HG02852 (cell line): Measurements from ENCODE around the gene LCN15.
A peak's percentile ranks its signal among the peaks of the same experiment; 100 is the strongest.
"Not testable (repeated sequence)": the region's sequence is repeated elsewhere in the genome, so short reads cannot be mapped to it uniquely, and the experiment has no call there.

ENCODE experiments used
- ATAC-seq: cut with Tn5 transposase; IDR thresholded peaks from one replicate; pipeline ENCODE4 v1.9.1; 2021; ENCODE audit warnings: mild to moderate bottlenecking, moderate library complexity; ENCODE audit not compliant: unreplicated experiment

LCN15 gene, protein sequence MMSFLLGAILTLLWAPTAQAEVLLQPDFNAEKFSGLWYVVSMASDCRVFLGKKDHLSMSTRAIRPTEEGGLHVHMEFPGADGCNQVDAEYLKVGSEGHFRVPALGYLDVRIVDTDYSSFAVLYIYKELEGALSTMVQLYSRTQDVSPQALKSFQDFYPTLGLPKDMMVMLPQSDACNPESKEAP

DNA sequence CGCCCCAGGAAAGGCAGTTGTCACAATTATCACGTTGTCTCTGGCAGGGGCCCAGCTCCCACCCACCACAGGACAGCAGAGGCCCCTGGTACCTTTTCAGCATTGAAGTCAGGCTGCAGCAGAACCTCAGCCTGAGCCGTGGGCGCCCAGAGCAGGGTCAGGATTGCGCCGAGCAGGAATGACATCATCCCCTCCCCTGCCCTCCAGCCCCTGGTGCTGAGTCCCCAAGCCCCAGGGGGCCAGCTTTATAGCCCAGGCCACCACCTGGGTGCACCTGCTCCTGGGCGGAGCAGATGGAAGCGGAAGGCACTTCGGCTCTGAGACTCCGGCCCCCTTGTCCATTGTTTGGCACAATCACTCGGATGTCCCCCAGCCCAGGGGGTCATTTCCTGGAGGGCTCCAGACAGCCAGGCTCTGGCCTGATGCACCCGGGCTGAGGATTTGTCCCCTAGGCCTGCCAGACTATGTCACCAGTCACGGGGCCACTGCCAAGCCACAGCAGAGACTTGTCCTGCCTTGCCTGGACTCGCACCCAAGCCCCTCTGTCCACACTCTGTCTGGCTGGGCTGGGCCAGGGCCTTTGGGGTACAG, at the start of gene LCN15:
Gene LCN15 (minus strand): TSS at position 218 of the 591 bp plus-strand sequence. CDS start 30 bp downstream, at position 188.
- ATAC-seq, result no peak

DNA sequence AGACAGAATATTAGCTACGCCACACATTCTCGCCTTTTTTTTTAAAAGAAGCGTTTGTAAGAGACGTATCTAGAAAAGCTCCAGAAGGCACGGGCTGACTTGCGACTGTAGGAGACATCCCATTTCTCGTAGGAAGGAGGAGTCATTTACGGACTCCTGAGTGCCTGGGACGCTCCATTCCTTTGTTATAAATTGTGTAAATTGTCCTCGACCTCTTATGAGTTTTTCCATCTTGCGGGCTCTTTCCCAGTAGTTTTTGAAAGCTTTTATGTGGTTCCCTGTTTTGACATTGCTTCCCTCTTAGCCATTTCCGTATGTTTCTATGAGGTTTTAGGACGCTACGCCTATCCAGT, 44.5 kb upstream of the LCN15 start:
- no peak for ATAC-seq

DNA sequence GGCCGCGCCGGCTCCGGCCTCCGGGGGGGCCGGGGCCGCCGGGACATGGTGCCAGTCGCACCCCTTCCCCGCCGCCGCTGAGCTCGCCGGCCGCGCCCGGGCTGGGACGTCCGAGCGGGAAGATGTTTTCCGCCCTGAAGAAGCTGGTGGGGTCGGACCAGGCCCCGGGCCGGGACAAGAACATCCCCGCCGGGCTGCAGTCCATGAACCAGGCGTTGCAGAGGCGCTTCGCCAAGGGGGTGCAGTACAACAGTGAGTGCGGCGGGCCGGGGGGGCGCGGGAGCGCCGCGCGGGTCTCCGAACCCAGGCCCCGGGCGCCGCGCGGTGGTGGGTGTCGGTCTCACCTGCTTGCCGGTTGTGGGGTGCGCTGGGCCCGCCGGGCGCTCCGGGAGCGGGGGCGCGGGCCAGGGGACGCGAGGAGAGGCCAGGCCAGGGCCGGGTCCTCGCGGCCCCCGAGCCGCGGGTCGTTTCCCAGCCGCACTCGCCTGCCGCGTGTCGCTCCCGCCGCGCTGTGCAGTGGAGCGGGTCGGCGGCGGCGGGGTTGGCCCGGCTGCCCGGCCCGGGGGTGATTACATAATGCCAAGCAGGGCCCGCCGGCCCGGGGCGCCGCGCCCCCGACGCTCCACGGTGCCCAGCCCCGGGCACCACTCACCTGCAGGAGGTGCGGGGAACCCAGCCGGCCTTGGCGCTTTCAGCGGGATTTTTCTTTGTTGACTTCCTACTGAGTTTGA, 43.9 kb upstream of the LCN15 start:
- ATAC-seq, result peak; percentile 36

DNA sequence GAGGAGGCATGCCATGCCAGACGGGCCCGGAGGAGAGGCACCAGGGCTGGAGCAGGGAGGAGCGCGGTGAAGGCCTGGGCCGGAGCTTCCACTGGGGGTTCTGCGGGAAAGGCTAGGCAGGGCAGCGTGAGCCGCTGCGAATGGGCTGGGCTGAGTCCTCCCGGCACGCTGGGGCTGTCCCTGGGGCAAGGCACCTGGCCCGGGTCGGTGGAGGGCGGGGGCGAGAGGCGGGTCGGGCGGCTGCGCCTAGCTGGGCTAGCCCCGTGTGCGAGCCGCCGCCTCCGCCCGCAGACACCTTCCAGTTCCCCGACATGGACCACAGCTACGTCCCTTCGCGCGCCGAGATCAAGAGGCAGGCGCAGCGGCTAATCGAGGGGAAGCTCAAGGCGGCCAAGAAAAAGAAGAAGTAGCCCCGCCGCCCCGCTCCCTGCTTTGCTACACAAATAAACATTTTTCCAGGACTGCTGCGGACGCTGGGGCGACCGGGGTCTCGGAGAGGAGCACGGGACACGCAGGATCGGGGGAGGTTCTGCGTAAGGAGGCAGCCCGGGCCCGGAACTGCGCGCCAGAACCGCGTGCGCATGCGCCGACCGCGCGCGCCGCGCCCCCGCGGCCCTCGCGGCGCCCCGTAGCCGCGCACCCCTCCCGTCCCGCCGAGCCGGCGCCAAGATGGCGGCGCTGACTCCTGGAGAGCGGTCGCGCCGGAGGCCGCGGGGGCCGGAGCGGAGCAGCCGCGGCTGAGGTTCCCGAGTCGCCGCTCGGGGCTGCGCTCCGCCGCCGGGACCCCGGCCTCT, 43.2 kb upstream of the LCN15 start, which contains the start of gene RABL6:
Gene RABL6 (plus strand): TSS at position 668 of the 794 bp plus-strand sequence. CDS start 249 bp downstream, outside the sequence.
- peak; percentile 79 for ATAC-seq

DNA sequence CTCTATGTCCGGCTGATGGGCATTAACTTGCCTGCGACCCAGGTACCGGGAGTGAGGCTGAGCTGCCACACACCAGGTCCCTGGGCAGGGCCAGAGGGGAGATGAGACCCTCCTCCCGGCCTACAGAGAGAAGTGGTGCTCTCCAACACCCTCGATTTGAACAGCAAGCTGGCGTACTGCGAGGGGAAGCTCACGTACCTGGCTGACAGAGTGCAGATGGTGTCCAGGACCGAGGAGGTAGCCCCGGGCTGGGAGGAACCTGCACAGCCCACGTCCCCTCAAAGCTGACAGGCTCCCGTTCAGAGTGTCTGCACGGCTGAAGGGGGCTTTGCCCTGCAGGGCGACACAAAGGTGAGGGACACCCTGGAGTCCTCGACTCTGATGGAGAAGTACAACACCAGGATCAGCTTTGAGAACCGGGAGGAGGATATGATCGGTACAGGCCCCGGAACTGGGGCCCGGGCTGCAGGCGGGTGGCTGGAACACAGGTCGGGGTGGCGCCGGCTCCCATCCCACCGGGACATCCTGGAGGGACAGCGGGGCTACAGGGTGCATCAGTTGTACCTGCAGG, 42.4 kb upstream of the LCN15 start:
- no peak for ATAC-seq

DNA sequence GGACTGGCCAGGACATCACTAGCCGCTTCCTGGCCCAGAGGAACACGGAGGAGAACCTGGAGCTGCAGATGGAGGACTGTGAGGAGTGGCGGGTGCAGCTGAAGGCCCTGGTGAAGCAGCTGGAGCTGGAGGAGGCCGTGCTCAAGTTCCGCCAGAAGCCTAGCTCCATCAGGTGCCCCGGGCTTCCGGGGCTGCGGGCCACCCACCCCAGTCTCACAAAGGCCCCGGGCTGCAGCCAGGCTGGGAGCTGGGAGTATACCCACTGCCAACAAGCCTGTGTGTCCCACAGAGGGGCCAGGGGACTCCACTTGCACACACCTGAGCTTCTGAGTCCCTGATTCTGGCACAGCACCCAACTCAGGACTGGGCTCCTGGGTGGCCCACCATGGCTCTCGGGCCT, 41.7 kb upstream of the LCN15 start:
- no peak for ATAC-seq

DNA sequence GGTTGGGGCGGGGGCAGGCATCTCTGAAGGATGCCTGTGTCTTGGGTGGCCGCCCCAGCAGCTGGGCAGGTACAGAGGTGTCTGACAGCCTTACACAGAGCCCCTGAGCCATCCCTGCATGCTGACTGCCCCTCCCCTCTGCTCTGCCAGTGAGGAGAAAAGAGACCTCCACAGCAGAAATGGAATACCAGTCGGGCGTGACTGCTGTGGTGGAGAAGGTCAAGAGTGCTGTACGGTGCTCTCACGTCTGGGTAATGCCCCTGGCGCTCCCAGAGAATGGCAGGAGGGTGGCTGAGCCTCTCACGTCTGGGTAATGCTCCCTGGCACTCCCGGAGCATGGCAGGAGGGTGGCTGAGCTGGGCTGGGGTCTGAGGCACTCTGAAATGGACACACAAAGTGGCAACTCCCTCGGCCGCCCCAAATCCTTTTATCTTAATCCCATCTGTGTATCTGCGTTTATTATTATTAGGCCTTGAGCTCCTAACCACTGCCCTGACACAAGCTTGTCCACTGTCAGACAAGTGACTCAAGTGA, 41.0 kb upstream of the LCN15 start:
- no peak for ATAC-seq

DNA sequence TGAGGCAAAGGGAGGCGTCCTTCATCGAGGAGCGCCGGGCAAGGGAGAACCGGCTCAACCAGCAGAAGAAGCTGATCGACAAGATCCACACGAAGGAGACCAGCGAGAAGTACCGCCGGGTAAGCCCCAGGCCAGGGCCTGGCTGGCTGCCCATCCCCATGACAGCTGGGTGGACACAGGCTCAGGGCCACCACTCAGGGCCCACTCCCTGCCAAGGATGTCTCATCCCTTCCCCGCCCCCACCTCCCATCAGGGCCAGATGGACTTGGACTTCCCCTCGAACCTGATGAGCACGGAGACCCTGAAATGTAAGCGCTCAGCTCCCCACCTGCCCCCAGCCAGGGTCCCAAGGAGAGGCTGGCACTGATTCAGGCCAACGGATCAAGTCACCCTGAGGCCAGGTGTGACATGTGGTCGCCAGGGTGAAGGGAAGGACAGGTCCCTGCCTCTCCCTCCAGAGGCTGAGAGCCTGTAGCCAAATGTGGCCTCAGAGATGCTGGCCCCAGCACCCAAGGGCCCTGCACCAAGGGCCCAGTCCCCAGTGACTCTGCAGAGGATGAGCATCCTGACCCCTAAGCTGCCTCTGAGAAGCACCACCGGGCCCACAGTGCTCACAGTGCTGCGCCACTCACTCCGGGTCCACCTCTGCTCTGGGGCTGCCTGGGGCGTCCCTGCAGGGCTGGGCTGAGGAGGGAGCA, 40.3 kb upstream of the LCN15 start:
- ATAC-seq, result no peak

DNA sequence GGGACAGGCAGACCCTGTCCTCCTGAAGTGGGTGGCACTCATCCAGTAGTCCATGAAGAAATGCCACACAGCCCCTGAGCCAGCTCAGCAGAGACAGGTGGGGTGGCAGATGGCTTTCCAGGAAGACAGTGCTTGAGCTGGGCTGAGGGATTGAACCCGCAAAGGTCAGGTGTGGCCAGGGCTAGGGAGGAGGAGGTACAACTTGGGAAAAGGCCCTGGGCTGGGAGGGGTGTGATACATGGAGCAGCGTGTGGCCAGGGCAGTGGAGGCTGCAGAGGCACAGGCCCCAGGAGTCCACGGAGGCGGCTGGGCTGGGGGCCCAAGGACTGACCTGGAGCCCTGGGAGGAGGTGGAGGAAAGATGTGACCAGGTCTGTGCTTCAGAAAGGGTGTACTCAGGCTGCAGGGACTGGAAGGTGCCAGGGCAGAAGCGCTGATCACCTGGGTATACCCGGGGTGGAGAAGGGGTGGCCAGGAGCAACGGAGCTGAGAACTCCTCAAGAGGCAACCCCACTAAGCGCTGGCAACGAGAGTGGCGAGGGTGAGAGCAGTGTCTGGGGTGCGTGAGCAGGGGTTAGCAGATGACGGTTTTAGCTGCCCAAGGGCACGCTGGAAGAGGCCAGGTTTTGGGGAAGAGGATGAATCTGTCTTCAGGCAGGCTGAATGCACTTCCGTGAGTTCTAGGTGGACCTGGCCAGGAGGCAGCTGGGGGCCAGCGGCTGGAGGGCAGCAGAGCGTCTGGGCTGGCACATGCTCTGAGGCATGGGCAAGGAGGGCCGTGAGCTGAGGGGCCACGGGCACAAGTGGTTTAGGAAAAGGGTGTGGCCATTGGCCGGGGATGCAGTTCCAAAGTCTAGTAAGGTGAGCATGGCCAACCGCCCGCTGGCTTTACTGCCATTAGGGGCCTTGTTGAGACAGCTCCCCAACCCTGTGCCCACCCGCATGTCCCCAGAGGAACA, 39.5 kb upstream of the LCN15 start:
- ATAC-seq, result no peak

DNA sequence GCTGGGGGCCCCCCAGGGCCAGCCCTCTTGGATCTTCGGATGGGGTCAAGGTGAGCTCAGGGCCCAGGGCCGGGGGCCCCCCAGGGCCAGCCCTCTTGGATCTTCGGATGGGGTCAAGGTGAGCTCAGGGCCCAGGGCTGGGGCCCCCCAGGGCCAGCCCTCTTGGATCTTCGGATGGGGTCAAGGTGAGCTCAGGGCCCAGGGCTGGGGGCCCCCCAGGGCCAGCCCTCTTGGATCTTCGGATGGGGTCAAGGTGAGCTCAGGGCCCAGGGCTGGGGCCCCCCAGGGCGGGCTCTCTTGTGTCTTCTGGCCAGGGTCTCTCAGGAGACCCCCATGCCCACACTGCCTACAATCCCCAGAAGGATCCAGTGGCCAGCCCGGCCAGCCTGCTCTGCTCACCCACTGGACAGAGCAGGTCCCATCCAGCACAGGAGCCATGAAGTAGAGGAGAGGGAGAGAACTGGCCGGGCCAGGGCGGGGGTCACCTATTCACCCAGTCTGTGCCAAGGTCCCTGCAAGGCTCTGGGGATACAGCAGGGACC, 38.8 kb upstream of the LCN15 start:
- not testable (repeated sequence) for ATAC-seq

DNA sequence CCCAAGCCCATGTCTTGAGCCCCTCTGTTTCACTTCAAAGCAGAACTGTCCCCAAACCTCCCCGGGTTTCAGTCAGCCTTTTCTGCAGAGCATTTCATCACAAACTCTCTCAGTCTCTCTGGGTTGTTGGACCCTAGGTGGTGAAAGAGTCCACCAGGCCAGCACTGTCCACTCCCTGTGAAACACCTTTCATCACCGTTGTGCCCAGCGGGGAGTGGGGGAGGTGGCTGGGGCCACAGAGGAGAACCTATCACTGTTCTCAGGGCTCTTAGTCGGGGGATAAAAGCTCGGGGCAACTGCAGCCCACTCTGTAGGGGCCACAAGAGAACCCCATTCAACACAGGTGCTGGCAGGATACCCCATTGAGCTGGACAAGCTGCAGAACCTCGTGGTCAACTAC, 38.0 kb upstream of the LCN15 start:
- no peak for ATAC-seq

DNA sequence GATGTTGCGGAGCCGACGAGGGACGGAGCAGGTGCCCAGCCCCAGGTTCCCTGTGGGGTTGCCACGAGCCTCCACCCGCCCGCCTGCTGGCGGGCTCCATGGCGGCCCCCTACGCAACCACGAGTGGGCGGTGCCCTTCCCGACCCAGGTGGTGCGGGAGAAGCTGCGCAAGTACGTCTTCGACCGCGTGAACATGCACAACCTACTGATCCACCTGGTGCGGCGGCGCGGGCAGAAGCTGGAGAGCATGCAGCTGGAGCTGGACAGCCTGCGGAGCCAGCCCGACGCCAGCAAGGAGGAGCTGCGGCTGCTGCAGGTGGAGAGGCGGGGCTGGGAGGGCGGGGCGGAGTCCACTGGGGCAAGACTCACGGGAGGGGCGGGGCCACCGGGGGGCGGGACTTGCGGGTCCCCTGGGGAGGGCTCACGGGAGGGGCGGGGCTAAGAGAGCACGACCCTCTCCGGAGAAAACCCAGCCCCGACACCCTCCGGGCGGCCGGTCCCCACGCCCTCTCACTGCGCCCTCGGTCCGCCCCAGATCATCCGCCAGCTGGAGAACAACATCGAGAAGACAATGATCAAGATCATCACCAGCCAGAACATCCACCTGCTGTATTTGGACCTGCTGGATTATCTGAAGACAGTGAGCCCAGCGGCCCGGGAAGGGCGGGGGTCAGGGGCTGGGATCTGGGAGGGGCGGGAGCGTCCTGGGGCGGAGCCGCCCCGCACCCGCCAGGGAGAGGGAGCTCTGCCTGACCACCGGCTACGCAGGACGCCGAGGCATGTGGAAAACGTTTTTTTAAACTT, 35.7 kb upstream of the LCN15 start:
- no peak for ATAC-seq

DNA sequence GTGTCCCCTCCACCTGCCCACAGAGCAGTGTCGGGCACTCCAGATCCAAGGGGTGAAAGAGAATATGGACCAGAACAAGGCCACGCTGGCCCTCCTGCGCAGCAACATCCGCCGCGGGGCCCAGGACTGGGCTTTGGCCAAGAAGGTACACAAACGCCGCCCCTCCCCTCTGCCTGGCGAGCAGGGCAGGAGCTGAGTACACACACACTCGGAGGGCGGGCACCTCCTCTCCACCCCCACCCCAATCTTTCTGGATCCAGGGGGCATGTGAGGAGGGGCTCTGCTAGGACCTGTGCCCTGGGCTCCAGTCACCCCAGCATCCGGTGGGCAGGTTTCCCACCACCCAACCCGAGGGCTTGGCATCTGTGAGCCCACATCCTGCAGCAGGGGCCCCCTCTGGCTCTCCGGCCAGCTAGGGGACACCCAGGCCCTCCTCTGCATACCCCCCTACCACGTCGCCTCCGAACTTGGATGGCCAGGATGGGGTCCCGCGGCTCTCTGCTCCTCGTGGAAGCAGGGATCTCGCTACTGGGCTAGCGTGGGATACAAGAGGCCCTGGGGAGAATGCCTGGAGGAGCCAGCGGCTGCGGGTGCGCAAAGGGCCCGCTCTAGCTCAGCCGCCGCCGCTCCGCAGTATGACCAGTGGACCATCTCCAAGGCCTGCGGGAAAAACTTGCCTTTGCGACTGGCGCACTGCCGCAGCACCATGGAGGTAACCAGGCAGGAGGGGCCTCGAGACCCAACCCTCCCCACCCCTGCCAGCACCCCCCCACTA, 34.9 kb upstream of the LCN15 start:
- no peak for ATAC-seq

DNA sequence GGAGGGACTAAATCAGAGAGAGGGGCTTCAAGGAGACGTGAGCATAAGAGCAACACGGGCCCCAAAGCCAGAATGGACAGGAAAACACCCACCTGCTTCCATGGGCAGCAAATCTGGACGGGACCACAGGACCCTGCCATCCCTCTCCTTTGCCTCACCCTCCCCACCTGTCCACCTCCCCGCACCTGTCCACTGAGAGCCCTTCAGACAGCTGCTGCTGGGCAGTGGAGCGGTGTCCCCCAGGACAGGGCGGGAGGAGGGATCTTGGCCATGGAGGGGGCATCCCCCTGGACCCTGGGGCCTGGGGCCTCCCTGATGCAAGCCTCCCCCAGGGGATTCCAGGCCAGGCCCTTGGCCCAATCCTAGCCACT, 34.4 kb upstream of the LCN15 start:
- no peak for ATAC-seq

DNA sequence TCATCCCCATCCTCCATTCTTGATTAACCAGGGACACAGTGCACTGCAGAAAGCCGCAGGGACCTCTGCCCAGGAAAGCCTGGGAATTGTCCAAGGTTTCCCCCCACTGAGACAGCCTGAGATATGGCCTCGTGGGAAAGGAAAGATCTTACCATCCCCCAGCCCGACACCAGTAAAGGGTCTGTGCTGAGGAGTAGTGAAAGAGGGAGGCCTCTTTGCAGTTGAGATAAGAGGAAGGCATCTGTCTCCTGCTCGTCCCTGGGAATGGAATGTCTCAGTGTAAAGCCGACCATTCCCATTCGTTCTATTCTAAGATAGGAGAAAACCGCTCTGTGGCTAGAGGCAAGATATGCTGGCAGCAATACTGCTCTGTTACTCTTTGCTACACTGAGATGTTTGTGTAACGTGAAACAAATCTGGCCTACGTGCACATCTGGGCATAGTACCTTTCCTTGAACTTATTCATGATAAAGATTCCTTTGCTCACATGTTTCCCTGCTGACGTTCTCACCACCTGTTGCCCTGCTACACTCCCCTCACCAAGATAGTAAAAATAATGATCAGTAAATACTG, 32.5 kb upstream of the LCN15 start:
- not testable (repeated sequence) for ATAC-seq

DNA sequence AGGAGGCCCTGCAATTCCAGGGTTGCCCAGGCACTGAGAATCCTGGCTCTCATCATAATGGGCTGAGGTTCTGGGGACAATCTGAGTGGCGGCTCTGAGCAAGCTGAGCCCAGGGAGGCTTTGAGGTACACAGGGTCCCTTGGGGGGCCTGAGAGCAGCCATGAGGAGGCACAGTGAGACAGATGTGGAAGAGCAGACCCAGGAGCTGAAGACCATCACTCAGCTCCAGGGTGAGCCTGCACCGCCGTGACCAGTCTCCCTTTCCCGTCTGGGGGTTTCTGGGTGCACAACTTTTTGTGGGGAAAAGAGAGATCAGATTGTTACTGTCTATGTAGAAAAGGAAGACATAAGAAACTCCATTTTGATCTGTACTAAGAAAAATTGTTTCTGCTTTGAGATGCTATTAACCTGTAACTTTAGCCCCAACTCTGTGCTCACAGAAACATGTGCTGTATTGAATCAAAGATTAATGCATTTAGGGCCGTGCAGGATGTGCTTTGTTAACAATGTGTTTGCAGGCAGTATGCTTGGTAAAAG, 32.0 kb upstream of the LCN15 start, which contains the start of gene CCDC183:
Gene CCDC183 (plus strand): TSS at position 101 of the 537 bp plus-strand sequence. CDS start 60 bp downstream, at position 161.
- ATAC-seq, result no peak

DNA sequence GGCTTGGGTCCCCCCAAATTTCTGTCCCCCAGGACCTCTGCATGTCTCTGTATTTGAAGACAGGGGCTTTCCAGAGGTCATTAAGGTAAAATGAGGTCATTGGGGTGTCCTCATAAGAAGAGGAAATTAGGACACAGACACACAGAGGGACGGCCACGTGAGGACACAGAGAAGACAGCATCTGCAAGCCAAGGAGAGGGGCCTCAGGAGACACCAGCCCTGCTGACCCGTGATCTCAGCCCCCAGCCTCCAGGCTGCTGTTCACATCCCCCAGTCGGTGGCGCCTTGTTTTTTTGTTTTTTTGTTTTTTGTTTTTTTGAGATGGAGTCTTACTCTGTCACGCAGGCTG, 30.7 kb upstream of the LCN15 start:
- no peak for ATAC-seq
